UCSD-AML1 (cell line): Measurements from ENCODE around the gene HUNK.
A peak's percentile ranks its signal among the peaks of the same experiment; 100 is the strongest.
"Not testable (repeated sequence)": the region's sequence is repeated elsewhere in the genome, so short reads cannot be mapped to it uniquely, and the experiment has no call there.

Experiments
- DNase-seq: peaks from one replicate; lab custom pipeline; 2025; ENCODE audit not compliant: unreplicated experiment; lab: John Stamatoyannopoulos, UW

The HUNK gene

GRCh38 chr21:31870472-31871193 is 2.2 kb upstream of the HUNK start:
- no peak for DNase-seq

GRCh38 chr21:31871371-31871770 is 1.4 kb upstream of the HUNK start:
- DNase-seq, result not testable (repeated sequence)

GRCh38 chr21:31872072-31872451 is 758 bp upstream of the HUNK start:
- DNase-seq, result no peak

- no peak for DNase-seq
Observed at GRCh38 chr21:31873275-31873695, 465 bp downstream of the HUNK start.

- peak; percentile 31 for DNase-seq
Observed at GRCh38 chr21:31873696-31874599, 1.1 kb downstream of the HUNK start.

GRCh38 chr21:31874812-31875212 is 2.0 kb downstream of the HUNK start:
- no peak for DNase-seq

GRCh38 chr21:31875496-31876015 is 2.7 kb downstream of the HUNK start:
- DNase-seq, result no peak

GRCh38 chr21:31877463-31877957 is 4.7 kb downstream of the HUNK start:
- DNase-seq, result no peak

- no peak for DNase-seq
Observed at GRCh38 chr21:31878831-31879230, 6.0 kb downstream of the HUNK start.

GRCh38 chr21:31879241-31879650 is 6.4 kb downstream of the HUNK start:
- DNase-seq, result no peak

GRCh38 chr21:31879911-31880310 is 7.1 kb downstream of the HUNK start:
- no peak for DNase-seq

GRCh38 chr21:31880816-31881215 is 8.0 kb downstream of the HUNK start:
- no peak for DNase-seq

GRCh38 chr21:31882711-31883110 is 9.9 kb downstream of the HUNK start:
- DNase-seq, result no peak

- no peak for DNase-seq
Observed at GRCh38 chr21:31885146-31885545, 12.3 kb downstream of the HUNK start.

- DNase-seq, result no peak
Observed at GRCh38 chr21:31886915-31887314, 14.1 kb downstream of the HUNK start.

GRCh38 chr21:31887391-31887841 is 14.6 kb downstream of the HUNK start:
- no peak for DNase-seq

GRCh38 chr21:31888936-31889371 is 16.1 kb downstream of the HUNK start:
- no peak for DNase-seq

- DNase-seq, result no peak
Observed at GRCh38 chr21:31889460-31889859, 16.6 kb downstream of the HUNK start.

- no peak for DNase-seq
Observed at GRCh38 chr21:31892686-31893085, 19.9 kb downstream of the HUNK start.

GRCh38 chr21:31893851-31894415 is 21.1 kb downstream of the HUNK start:
- DNase-seq, result no peak

GRCh38 chr21:31894457-31894856 is 21.6 kb downstream of the HUNK start:
- DNase-seq, result no peak
